Left ventricle myocardium inferior (tissue), 1 donor: Measurements from ENCODE around the gene PSD. TPM values are rescaled to one million over a fixed set of nuclear protein-coding genes. Genes with fewer than 3 reads are reported as not detected.
"Not testable (repeated sequence)": the region's sequence is repeated elsewhere in the genome, so short reads cannot be mapped to it uniquely, and the experiment has no call there.

Experiments
- DNase-seq: peaks from one replicate; pipeline ENCODE4 v3.0.0-alpha.2; 2020
- H3K27ac ChIP-seq: fragments of 200-600 bp; replicated peaks from 2 replicates; pipeline ENCODE4 v1.8.0; 2021
- H3K27me3 ChIP-seq: fragments of 200-600 bp; 2 replicates; pipeline ENCODE4 v1.8.0; 2021; ENCODE audit warnings: low read depth
- H3K36me3 ChIP-seq: fragments of 200-600 bp; 2 replicates; pipeline ENCODE4 v1.8.0; 2021
- H3K4me1 ChIP-seq: fragments of 200-600 bp; 2 replicates; pipeline ENCODE4 v1.8.0; 2021
- H3K4me3 ChIP-seq: fragments of 200-600 bp; 2 replicates; pipeline ENCODE4 v1.8.0; 2021; ENCODE audit warnings: mild to moderate bottlenecking, moderate library complexity
- H3K9me3 ChIP-seq: fragments of 200-600 bp; replicated peaks from 2 replicates; pipeline ENCODE4 v1.8.0; 2021
- CTCF ChIP-seq: fragments of 200-600 bp; IDR thresholded peaks from 2 replicates; pipeline ENCODE4 v1.8.0; 2021; ENCODE audit warnings: antibody characterized with exemption, mild to moderate bottlenecking, borderline replicate concordance
- intact Hi-C: fragments of 100-400 bp; cut with micrococcal nuclease; formaldehyde crosslinking; loops from one replicate; pipeline ENCODE4 v1.11.0; 2022
- total RNA-seq: library from RNA; stranded (reverse); fragmentation: NEBNext Ultra II Directional; extraction: Animal tissue kit (Norgen Biotek cat#: 25700); gene quantifications from one replicate; pipeline ENCODE4 v1.2.1, GENCODE V29; 2021
- donor health status: DM: no; HTN: yes; CAD: no; lungs with severe emphysema.

Gene PSD
- total RNA-seq, 1 donor from 2014 or later = 0.93 TPM

- no peak overlapping the region for H3K4me3 ChIP-seq
- H3K36me3 ChIP-seq = no peaks in the 10 kb centered on the region
- DNase-seq = no peak
- no peaks in the 10 kb centered on the region for H3K9me3 ChIP-seq
- TF ChIP-seq CTCF = no peak
- H3K27ac ChIP-seq = no peak overlapping the region
- intact Hi-C loops = no loop called here
- H3K27me3 ChIP-seq = no peaks in the 10 kb centered on the region
- peaks cover 17% of the 10 kb centered on the region for H3K4me1 ChIP-seq
These were observed 37.4 kb upstream of the PSD start for GRCh38 chr10:102455893-102456471.

- peaks cover 21% of the 10 kb centered on the region for H3K4me1 ChIP-seq
- H3K27me3 ChIP-seq, H3K4me3 ChIP-seq, intact Hi-C loops, H3K36me3 ChIP-seq, H3K9me3 ChIP-seq, DNase-seq, H3K27ac ChIP-seq: not testable (repeated sequence)
These were observed 36.3 kb upstream of the PSD start for GRCh38 chr10:102454662-102455487.

- no peaks in the 10 kb centered on the region for H3K27me3 ChIP-seq
- no peaks in the 10 kb centered on the region for H3K36me3 ChIP-seq
- peaks cover 28% of the 10 kb centered on the region for H3K4me1 ChIP-seq
- peak overlapping the region; percentile 46 for H3K27ac ChIP-seq
- H3K9me3 ChIP-seq = no peaks in the 10 kb centered on the region
- TF ChIP-seq CTCF = no peak
- H3K4me3 ChIP-seq = no peak overlapping the region
- intact Hi-C loops = no loop called here
- DNase-seq = no peak
These were observed 34.9 kb upstream of the PSD start for GRCh38 chr10:102453502-102453901.

GRCh38 chr10:102452672-102453340 is 34.2 kb upstream of the PSD start:
- Histone ChIP-seq H3K4me1 (peaks cover 28% of the 10 kb centered on the region), H3K36me3 (no peaks in the 10 kb centered on the region), H3K27me3 (no peaks in the 10 kb centered on the region), H3K27ac (peak overlapping the region; percentile 46), H3K4me3 (no peak overlapping the region), H3K9me3 (no peaks in the 10 kb centered on the region)
- DNase-seq = no peak
- TF ChIP-seq CTCF = no peak
- intact Hi-C loops = no loop called here

GRCh38 chr10:102451105-102451969 is 32.8 kb upstream of the PSD start, which contains the start of gene C10orf95:
TSS of gene C10orf95 (minus strand) at chr10:102451543. CDS start at chr10:102451093, 450 bp downstream.
- DNase-seq = no peak
- no peaks in the 10 kb centered on the region for H3K27me3 ChIP-seq
- no peaks in the 10 kb centered on the region for H3K9me3 ChIP-seq
- H3K4me3 ChIP-seq = peak within 1 kb of the TSS; percentile 84
- peaks cover 28% of the 10 kb centered on the region for H3K4me1 ChIP-seq
- peak within 1 kb of the TSS; percentile 92 for H3K27ac ChIP-seq
- no peak for TF ChIP-seq CTCF
- intact Hi-C loops = no loop called here
- H3K36me3 ChIP-seq = no peaks in the 10 kb centered on the region
